PC-3 (cell line): ENCODE measurements around the gene RAB18. TPM values are rescaled to one million over a fixed set of nuclear protein-coding genes. Genes with fewer than 3 reads are reported as not detected.

Experiments
- ATAC-seq: fragments of 200-7000 bp; cut with Tn5 transposase; 2 replicates; pipeline ENCODE4 v1.9.1; 2020; ENCODE audit warnings: mild to moderate bottlenecking, moderate library complexity
- BruUV-seq: library from RNA; stranded (reverse); fragments of 400-500 nt; replicated peaks from 2 replicates; lab custom pipeline; 2021; lab: Mats Ljungman, UMichigan
- CTCF ChIA-PET: fragments of 300-600 bp; sonication (Branson Sonifier 250); formaldehyde crosslinking; loops from one replicate; lab custom pipeline; 2022; ENCODE audit warnings: antibody characterized with exemption; lab: Charles Lee
- POLR2A ChIA-PET: fragments of 300-600 bp; sonication (Branson Sonifier 250); formaldehyde crosslinking; loops from one replicate; lab custom pipeline; 2022; ENCODE audit warnings: antibody characterized with exemption; ENCODE audit not compliant: unreplicated experiment; lab: Charles Lee
- DNase-seq: peaks from one replicate; pipeline ENCODE4 v3.0.0-alpha.2; 2015
- H2AFZ ChIP-seq: fragments of 300-600 bp; sonication (generic); 2 replicates; pipeline ENCODE4 v1.6.0; 2016; ENCODE audit warnings: antibody characterized with exemption, low read length
- H3F3A ChIP-seq: fragments of 300-600 bp; sonication (generic); one replicate; pipeline ENCODE4 v1.6.0; 2017; ENCODE audit warnings: antibody characterized with exemption, low read length, control low read depth, mild to moderate bottlenecking; ENCODE audit not compliant: unreplicated experiment
- H3K27ac ChIP-seq: fragments of 300-600 bp; sonication (generic); 2 replicates; pipeline ENCODE4 v1.5.1; 2016; ENCODE audit warnings: mild to moderate bottlenecking, low read length
- H3K27me3 ChIP-seq: fragments of 300-600 bp; sonication (generic); 2 replicates; pipeline ENCODE4 v1.6.1; 2016; ENCODE audit warnings: low read length, mixed read lengths
- H3K36me3 ChIP-seq: fragments of 300-600 bp; sonication (generic); 2 replicates; pipeline ENCODE4 v1.6.1; 2016; ENCODE audit warnings: low read depth, mixed run types, low read length, mixed read lengths
- H3K4me1 ChIP-seq: fragments of 300-600 bp; sonication (generic); 2 replicates; pipeline ENCODE4 v1.5.1; 2016; ENCODE audit warnings: low read length; ENCODE audit not compliant: insufficient read depth
- H3K4me2 ChIP-seq: fragments of 300-600 bp; sonication (generic); 2 replicates; pipeline ENCODE4 v1.6.0; 2016; ENCODE audit warnings: low read length
- H3K4me3 ChIP-seq: fragments of 300-600 bp; sonication (generic); 2 replicates; pipeline ENCODE4 v1.5.1; 2016; ENCODE audit warnings: mild to moderate bottlenecking, low read length, mixed read lengths
- H3K79me2 ChIP-seq: fragments of 300-600 bp; sonication (generic); 2 replicates; pipeline ENCODE4 v1.6.1; 2017; ENCODE audit warnings: low read length, mixed read lengths
- H3K9ac ChIP-seq: fragments of 300-600 bp; sonication (generic); 2 replicates; pipeline ENCODE4 v1.6.0; 2016; ENCODE audit warnings: mild to moderate bottlenecking, low read length
- H3K9me2 ChIP-seq: fragments of 300-600 bp; sonication (generic); replicated peaks from 2 replicates; pipeline ENCODE4 v1.6.1; 2016; ENCODE audit warnings: mixed run types, low read length, mixed read lengths
- H3K9me3 ChIP-seq: fragments of 300-600 bp; sonication (generic); 2 replicates; pipeline ENCODE4 v1.6.1; 2016; ENCODE audit warnings: low read length, mixed read lengths
- H4K20me1 ChIP-seq: fragments of 300-600 bp; sonication (generic); 2 replicates; pipeline ENCODE4 v1.6.1; 2016; ENCODE audit warnings: low read length, mixed read lengths
- EZH2 ChIP-seq: fragments of 300-600 bp; sonication (generic); IDR thresholded peaks from one replicate; pipeline ENCODE4 v1.6.1; 2017; ENCODE audit warnings: antibody characterized with exemption, mild to moderate bottlenecking, low read length; ENCODE audit not compliant: unreplicated experiment
- EZH2phosphoT487 ChIP-seq: fragments of 300-600 bp; sonication (generic); IDR thresholded peaks from 2 replicates; pipeline ENCODE4 v1.6.1; 2018; ENCODE audit warnings: mild to moderate bottlenecking, antibody characterized with exemption, low read length, borderline replicate concordance
- intact Hi-C: fragments of 100-400 bp; cut with micrococcal nuclease; formaldehyde crosslinking; loops from 2 replicates; pipeline ENCODE4 v1.9.0; 2023
- total RNA-seq: library from RNA; depleted of rRNA; stranded (reverse); fragments of >200 nt; gene quantifications from 2 replicates; pipeline ENCODE4 v1.2.3, GENCODE V29; 2014
- TF ChIP-seq, protein P1 (sequence below): fragments of 300-600 bp; sonication (generic); conservative IDR thresholded peaks from 2 replicates; pipeline ENCODE4 v1.5.1; 2017; ENCODE audit warnings: antibody characterized with exemption, low read depth, mild to moderate bottlenecking, low read length

RAB18 gene
- total RNA-seq, 1 experiment from 2014 or later = 32.0 TPM

- Histone ChIP-seq H3K27ac (no peak overlapping the region), H3K9me2 (no peaks in the 10 kb centered on the region), H3K9me3 (no peaks in the 10 kb centered on the region), H3K27me3 (no peaks in the 10 kb centered on the region), H2AFZ (no peak overlapping the region), H3F3A (no peaks in the 10 kb centered on the region), H3K4me1 (peaks cover 17% of the 10 kb centered on the region), H3K36me3 (peaks cover 7% of the 10 kb centered on the region), H3K4me3 (no peak overlapping the region), H4K20me1 (0 out of 2 replicates have a peak, but pooled peaks cover 3% of the 10 kb centered on the region), H3K4me2 (no peak overlapping the region), H3K9ac (no peak overlapping the region), H3K79me2 (peaks cover 86% of the 10 kb centered on the region)
- ATAC-seq (no peak), DNase-seq (no peak)
- no TSS peak for BruUV-seq
- ChIA-PET POLR2A (no interaction called here), CTCF (no interaction called here)
- TF ChIP-seq EZH2 = no peak
- TF ChIP-seq, protein P1, sequence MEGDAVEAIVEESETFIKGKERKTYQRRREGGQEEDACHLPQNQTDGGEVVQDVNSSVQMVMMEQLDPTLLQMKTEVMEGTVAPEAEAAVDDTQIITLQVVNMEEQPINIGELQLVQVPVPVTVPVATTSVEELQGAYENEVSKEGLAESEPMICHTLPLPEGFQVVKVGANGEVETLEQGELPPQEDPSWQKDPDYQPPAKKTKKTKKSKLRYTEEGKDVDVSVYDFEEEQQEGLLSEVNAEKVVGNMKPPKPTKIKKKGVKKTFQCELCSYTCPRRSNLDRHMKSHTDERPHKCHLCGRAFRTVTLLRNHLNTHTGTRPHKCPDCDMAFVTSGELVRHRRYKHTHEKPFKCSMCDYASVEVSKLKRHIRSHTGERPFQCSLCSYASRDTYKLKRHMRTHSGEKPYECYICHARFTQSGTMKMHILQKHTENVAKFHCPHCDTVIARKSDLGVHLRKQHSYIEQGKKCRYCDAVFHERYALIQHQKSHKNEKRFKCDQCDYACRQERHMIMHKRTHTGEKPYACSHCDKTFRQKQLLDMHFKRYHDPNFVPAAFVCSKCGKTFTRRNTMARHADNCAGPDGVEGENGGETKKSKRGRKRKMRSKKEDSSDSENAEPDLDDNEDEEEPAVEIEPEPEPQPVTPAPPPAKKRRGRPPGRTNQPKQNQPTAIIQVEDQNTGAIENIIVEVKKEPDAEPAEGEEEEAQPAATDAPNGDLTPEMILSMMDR = no peak
- no peak for TF ChIP-seq EZH2phosphoT487
- intact Hi-C loops = no loop called here
Measured at GRCh38 chr10:27518261-27518660, 14.2 kb downstream of the RAB18 start.

DNA sequence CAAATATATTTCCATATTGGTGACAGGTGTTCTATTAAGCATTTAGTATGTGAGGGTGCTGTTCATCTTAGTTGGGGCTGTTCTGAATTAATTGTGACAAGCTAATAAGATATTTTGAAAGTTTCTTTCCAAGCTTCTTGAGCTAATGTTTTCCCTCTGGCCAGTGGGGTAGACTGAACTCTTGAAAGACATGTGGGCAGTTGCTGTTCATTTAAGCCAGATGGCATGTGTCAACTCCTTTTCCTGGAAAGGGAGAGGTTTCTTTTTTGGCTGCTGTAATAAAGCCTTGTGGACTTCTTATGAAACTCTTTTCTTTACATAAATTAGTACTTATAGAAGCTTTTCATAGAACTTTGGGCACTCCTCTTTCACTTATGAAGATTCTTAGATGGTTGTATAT is 21.7 kb downstream of the RAB18 start:
- ChIA-PET POLR2A (no interaction called here), CTCF (no interaction called here)
- Histone ChIP-seq H3K27me3 (no peaks in the 10 kb centered on the region), H3K79me2 (peaks cover 36% of the 10 kb centered on the region), H3K9ac (no peak overlapping the region), H3K4me1 (no peaks in the 10 kb centered on the region), H3K4me2 (no peak overlapping the region), H3K36me3 (no peaks in the 10 kb centered on the region; the same call in 1 of the 2 replicates), H3K4me3 (no peak overlapping the region), H2AFZ (no peak overlapping the region), H3K9me3 (no peaks in the 10 kb centered on the region), H3K9me2 (no peaks in the 10 kb centered on the region), H4K20me1 (no peaks in the 10 kb centered on the region), H3F3A (no peaks in the 10 kb centered on the region), H3K27ac (no peak overlapping the region)
- ATAC-seq (no peak), DNase-seq (no peak)
- TF ChIP-seq EZH2 = no peak
- TF ChIP-seq EZH2phosphoT487 = no peak
- TF ChIP-seq, protein P1 = no peak
- intact Hi-C loops = no loop called here
- BruUV-seq = no TSS peak

DNA sequence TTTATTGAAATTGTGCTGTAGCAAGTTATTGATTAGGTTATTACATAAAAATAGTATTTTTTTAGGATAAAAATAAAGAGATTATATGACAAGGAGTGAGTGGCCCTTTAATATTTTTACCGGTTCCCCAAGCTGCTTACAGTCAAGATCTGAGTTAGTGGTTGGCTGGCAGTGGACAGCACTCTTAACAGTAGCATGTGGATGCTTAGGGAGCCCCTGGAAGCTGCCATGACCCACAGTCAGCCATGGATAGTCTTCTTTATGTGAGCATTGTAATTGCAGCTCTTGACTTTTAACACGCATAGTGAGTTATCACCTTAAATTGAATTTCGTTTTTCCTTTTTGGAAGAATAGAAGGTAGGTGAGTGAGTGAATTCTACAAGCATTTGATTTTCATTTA is 22.1 kb downstream of the RAB18 start:
- Histone ChIP-seq H3K27ac (no peak overlapping the region), H3K36me3 (no peaks in the 10 kb centered on the region; the same call in 1 of the 2 replicates), H3F3A (no peaks in the 10 kb centered on the region), H3K79me2 (peaks cover 32% of the 10 kb centered on the region), H3K4me1 (no peaks in the 10 kb centered on the region), H3K9me3 (no peaks in the 10 kb centered on the region), H3K4me2 (no peak overlapping the region), H2AFZ (no peak overlapping the region), H4K20me1 (no peaks in the 10 kb centered on the region), H3K9ac (no peak overlapping the region), H3K27me3 (no peaks in the 10 kb centered on the region), H3K9me2 (no peaks in the 10 kb centered on the region), H3K4me3 (no peak overlapping the region)
- no TSS peak for BruUV-seq
- intact Hi-C loops = no loop called here
- ATAC-seq = no peak
- no peak for DNase-seq
- ChIA-PET CTCF (no interaction called here), POLR2A (no interaction called here)
- TF ChIP-seq EZH2 (no peak), EZH2phosphoT487 (no peak)
- TF ChIP-seq, protein P1 = no peak
